Calu3 (cell line): ENCODE measurements around the gene ITFG2. TPM values are rescaled to one million over a fixed set of nuclear protein-coding genes. Genes with fewer than 3 reads are reported as not detected.

Source experiments
- BruUV-seq: library from RNA; stranded (reverse); fragments of 400-500 nt; replicated peaks from 2 replicates; lab custom pipeline; 2021; lab: Mats Ljungman, UMichigan
- CTCF ChIA-PET: fragments of 300-600 bp; sonication (Branson Sonifier 250); formaldehyde crosslinking; loops from one replicate; lab custom pipeline; 2022; ENCODE audit warnings: antibody characterized with exemption; lab: Charles Lee
- DNase-seq: peaks from one replicate; pipeline ENCODE4 v3.0.0; 2022
- H3K27ac Mint-ChIP-seq: one replicate; pipeline ENCODE4 v1.8.0; 2022; ENCODE audit warnings: mixed read lengths; ENCODE audit not compliant: unreplicated experiment
- H3K27me3 Mint-ChIP-seq: one replicate; pipeline ENCODE4 v1.8.0; 2022; ENCODE audit warnings: mixed read lengths; ENCODE audit not compliant: unreplicated experiment
- H3K36me3 Mint-ChIP-seq: one replicate; pipeline ENCODE4 v1.8.0; 2022; ENCODE audit warnings: mild to moderate bottlenecking, moderate library complexity, mixed read lengths; ENCODE audit not compliant: insufficient read depth, unreplicated experiment
- H3K4me1 Mint-ChIP-seq: one replicate; pipeline ENCODE4 v1.8.0; 2022; ENCODE audit warnings: mild to moderate bottlenecking, low read depth, mixed read lengths; ENCODE audit not compliant: unreplicated experiment
- H3K4me3 Mint-ChIP-seq: one replicate; pipeline ENCODE4 v1.8.0; 2022; ENCODE audit warnings: mild to moderate bottlenecking, low read depth, moderate library complexity, mixed read lengths; ENCODE audit not compliant: unreplicated experiment
- H3K9me3 Mint-ChIP-seq: one replicate; pipeline ENCODE4 v1.8.0; 2022; ENCODE audit warnings: low read depth, mixed read lengths; ENCODE audit not compliant: unreplicated experiment
- intact Hi-C: fragments of 100-400 bp; cut with micrococcal nuclease; formaldehyde crosslinking; loops from one replicate; pipeline ENCODE4 v1.10.0; 2022; ENCODE audit not compliant: unreplicated experiment
- total RNA-seq: library from RNA; stranded (reverse); gene quantifications from 2 replicates; pipeline ENCODE4 v1.2.3, GENCODE V29; 2022
- TF ChIP-seq, protein P1 (sequence below): fragments of 200-600 bp; IDR thresholded peaks from one replicate; pipeline ENCODE4 v1.8.0; 2022; ENCODE audit warnings: antibody characterized with exemption; ENCODE audit not compliant: unreplicated experiment

Gene ITFG2
- total RNA-seq, 1 experiment from 2014 or later = 31.9 TPM

DNA sequence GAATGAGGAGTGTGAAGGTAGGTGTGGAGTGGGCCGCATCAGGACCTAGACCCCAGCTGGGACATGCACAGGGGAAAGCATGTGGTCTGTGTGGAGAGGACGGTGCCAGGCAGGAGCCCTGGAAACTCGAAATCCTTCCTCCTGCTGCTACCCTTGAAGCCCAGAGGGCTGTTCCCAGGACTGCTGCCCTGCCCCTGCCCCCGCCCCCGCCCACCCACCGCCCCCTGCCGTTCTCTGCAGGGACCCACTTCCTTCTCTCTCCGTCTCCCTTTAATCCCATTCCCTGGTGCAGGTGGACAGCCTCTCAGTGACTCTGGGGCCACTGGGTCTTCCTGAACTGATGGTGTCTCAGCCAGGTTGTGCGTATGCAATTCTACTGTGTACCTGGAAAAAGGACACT, 8.0 kb downstream of the ITFG2 start:
- peaks cover 11% of the 10 kb centered on the region for H3K36me3 Mint-ChIP-seq
- no TSS peak for BruUV-seq
- no peak overlapping the region for H3K27ac Mint-ChIP-seq
- H3K4me3 Mint-ChIP-seq = no peak overlapping the region
- DNase-seq = no peak
- intact Hi-C loops = no loop called here
- no peaks in the 10 kb centered on the region for H3K27me3 Mint-ChIP-seq
- TF ChIP-seq, protein P1, sequence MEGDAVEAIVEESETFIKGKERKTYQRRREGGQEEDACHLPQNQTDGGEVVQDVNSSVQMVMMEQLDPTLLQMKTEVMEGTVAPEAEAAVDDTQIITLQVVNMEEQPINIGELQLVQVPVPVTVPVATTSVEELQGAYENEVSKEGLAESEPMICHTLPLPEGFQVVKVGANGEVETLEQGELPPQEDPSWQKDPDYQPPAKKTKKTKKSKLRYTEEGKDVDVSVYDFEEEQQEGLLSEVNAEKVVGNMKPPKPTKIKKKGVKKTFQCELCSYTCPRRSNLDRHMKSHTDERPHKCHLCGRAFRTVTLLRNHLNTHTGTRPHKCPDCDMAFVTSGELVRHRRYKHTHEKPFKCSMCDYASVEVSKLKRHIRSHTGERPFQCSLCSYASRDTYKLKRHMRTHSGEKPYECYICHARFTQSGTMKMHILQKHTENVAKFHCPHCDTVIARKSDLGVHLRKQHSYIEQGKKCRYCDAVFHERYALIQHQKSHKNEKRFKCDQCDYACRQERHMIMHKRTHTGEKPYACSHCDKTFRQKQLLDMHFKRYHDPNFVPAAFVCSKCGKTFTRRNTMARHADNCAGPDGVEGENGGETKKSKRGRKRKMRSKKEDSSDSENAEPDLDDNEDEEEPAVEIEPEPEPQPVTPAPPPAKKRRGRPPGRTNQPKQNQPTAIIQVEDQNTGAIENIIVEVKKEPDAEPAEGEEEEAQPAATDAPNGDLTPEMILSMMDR = no peak
- H3K4me1 Mint-ChIP-seq = no peaks in the 10 kb centered on the region
- CTCF ChIA-PET = no interaction called here
- no peaks in the 10 kb centered on the region for H3K9me3 Mint-ChIP-seq

GRCh38 chr12:2823483-2823882, 11.0 kb downstream of the ITFG2 start:
- H3K27ac Mint-ChIP-seq = no peak overlapping the region
- no TSS peak for BruUV-seq
- peaks cover 7% of the 10 kb centered on the region for H3K36me3 Mint-ChIP-seq
- no peak overlapping the region for H3K4me3 Mint-ChIP-seq
- no peaks in the 10 kb centered on the region for H3K9me3 Mint-ChIP-seq
- no peaks in the 10 kb centered on the region for H3K27me3 Mint-ChIP-seq
- CTCF ChIA-PET = no interaction called here
- H3K4me1 Mint-ChIP-seq = no peaks in the 10 kb centered on the region
- no peak for DNase-seq
- intact Hi-C loops = no loop called here
- TF ChIP-seq, protein P1 = no peak

DNA sequence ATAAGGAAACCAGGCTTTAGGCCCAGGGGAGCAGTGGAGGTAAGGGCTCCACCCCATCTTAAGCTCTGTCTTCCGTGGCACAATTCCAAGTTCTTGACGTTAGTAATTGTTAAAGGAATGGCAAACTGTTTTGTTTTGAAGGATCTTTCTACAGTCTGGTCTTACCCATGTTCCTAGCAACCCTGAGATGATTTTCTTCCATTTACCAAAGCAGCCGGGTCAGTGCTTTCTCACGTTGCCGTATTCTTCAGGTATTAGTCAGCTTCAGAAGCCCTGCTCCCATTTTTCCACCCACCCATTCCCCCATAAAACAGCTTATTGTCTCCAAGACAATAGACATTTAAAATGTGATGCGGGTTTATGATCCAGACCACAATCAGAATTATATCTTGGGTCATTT, 12.1 kb downstream of the ITFG2 start:
- no peak for DNase-seq
- TF ChIP-seq, protein P1 = no peak
- no peaks in the 10 kb centered on the region for H3K9me3 Mint-ChIP-seq
- H3K4me1 Mint-ChIP-seq = no peaks in the 10 kb centered on the region
- peaks cover 7% of the 10 kb centered on the region for H3K36me3 Mint-ChIP-seq
- H3K27me3 Mint-ChIP-seq = no peaks in the 10 kb centered on the region
- no peak overlapping the region for H3K27ac Mint-ChIP-seq
- CTCF ChIA-PET = no interaction called here
- no peak overlapping the region for H3K4me3 Mint-ChIP-seq
- intact Hi-C loops = no loop called here
- no TSS peak for BruUV-seq

DNA sequence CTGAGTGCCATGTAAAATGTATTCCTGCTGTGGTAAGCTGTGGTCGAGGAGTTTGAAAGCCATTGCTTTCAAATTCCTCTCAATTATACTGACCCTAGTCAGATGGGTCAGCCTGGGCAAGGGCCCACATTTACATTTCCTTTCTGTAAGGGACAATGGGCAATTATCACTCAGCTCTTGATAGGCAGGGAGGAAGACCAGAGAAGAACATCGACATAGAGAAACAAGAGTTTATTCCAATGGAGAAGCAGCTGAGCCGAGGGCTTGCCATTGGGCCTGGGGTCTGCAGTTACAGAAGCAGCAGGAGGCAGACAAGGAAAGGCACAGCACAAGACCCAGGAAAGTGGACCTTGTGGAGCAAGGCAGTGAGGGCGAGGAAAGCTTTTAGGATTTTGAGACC, 12.7 kb downstream of the ITFG2 start:
- intact Hi-C loops = no loop called here
- H3K4me3 Mint-ChIP-seq = no peak overlapping the region
- TF ChIP-seq, protein P1 = no peak
- peaks cover 7% of the 10 kb centered on the region for H3K36me3 Mint-ChIP-seq
- no peak overlapping the region for H3K27ac Mint-ChIP-seq
- H3K9me3 Mint-ChIP-seq = no peaks in the 10 kb centered on the region
- DNase-seq = no peak
- CTCF ChIA-PET = no interaction called here
- BruUV-seq = no TSS peak
- no peaks in the 10 kb centered on the region for H3K27me3 Mint-ChIP-seq
- no peaks in the 10 kb centered on the region for H3K4me1 Mint-ChIP-seq
